C4-2B (cell line): Measurements from ENCODE around the gene FLRT3.

Experiments used
- H3K27ac ChIP-seq: fragments of 450-650 bp; 2 replicates; pipeline ENCODE4 v1.5.1; 2017
- CTCF ChIP-seq: fragments of 450-650 bp; conservative IDR thresholded peaks from 2 replicates; pipeline ENCODE4 v1.5.1; 2017; ENCODE audit warnings: mild to moderate bottlenecking
- ZFX ChIP-seq: fragments of 450-650 bp; IDR thresholded peaks from 2 replicates; pipeline ENCODE4 v1.6.1; 2017

FLRT3 gene

GRCh38 chr20:14282140-14282539 is 55.3 kb downstream of the FLRT3 start:
- no peak overlapping the region for H3K27ac ChIP-seq

More at GRCh38 chr20:14282140-14282539, 55.3 kb downstream of the FLRT3 start:
- TF ChIP-seq CTCF, result no peak
- no peak for TF ChIP-seq ZFX
